ENCODE measurements around the gene PTPRM. TPM values are rescaled to one million over a fixed set of nuclear protein-coding genes. Genes with fewer than 3 reads are reported as not detected.

Gene PTPRM
- total and polyA plus RNA-seq, 7 donors, result 3.9 to 151 (median 62.8) TPM

GRCh38 chr18:7548721-7549120 is 18.4 kb upstream of the PTPRM start:
- no peaks in the 10 kb centered on the region for H3K4me1 ChIP-seq
- DNase-seq, result no peak
- no peaks in the 10 kb centered on the region for H3K9me3 ChIP-seq
- WGBS, 2 donors, result 73 to 78% methylated on average over 3 of the region's 3 CpGs
- TF ChIP-seq EP300 (IDR thresholded peaks at IDR 0.05) (no peak), CTCF (IDR thresholded peaks at IDR 0.05) (no peak), POLR2A (IDR thresholded peaks at IDR 0.05) (no peak), POLR2AphosphoS5 (IDR thresholded peaks at IDR 0.05) (no peak)
- no peaks in the 10 kb centered on the region for H3K27me3 ChIP-seq
- H3K36me3 ChIP-seq, result no peaks in the 10 kb centered on the region
- no peak overlapping the region for H3K27ac ChIP-seq
- H3K4me3 ChIP-seq, result no peak overlapping the region
- intact Hi-C loops (cut with DNase I), result no loop called here

GRCh38 chr18:7557973-7558372 is 9.1 kb upstream of the PTPRM start:
- intact Hi-C loops (cut with DNase I), result no loop called here
- Histone ChIP-seq H3K27ac (no peak overlapping the region), H3K4me1 (peaks cover 0 to 17% (median 16%) of the 10 kb centered on the region in 4 donors), H3K27me3 (no peaks in the 10 kb centered on the region), H3K9me3 (no peaks in the 10 kb centered on the region), H3K4me3 (no peak overlapping the region), H3K36me3 (no peaks in the 10 kb centered on the region)
- WGBS, 2 donors, result 59 to 81% methylated on average over 2 of the region's 2 CpGs
- no peak for TF ChIP-seq POLR2A (IDR thresholded peaks at IDR 0.05)
- no peak for TF ChIP-seq CTCF (IDR thresholded peaks at IDR 0.05)
- no peak for TF ChIP-seq EP300 (IDR thresholded peaks at IDR 0.05)
- no peak for TF ChIP-seq POLR2AphosphoS5 (IDR thresholded peaks at IDR 0.05)
- DNase-seq, result no peak

GRCh38 chr18:7558769-7559168 is 8.3 kb upstream of the PTPRM start:
- Histone ChIP-seq H3K4me3 (no peak overlapping the region), H3K4me1 (peaks cover 0 to 21% (median 17%) of the 10 kb centered on the region in 4 donors), H3K9me3 (no peaks in the 10 kb centered on the region), H3K36me3 (no peaks in the 10 kb centered on the region), H3K27me3 (no peaks in the 10 kb centered on the region), H3K27ac (no peak overlapping the region)
- no peak for DNase-seq
- TF ChIP-seq CTCF (IDR thresholded peaks at IDR 0.05) (no peak), POLR2AphosphoS5 (IDR thresholded peaks at IDR 0.05) (no peak), POLR2A (IDR thresholded peaks at IDR 0.05) (no peak), EP300 (IDR thresholded peaks at IDR 0.05) (no peak)
- WGBS, 2 donors, result 68 to 83% methylated on average over 2 of the region's 2 CpGs
- intact Hi-C loops (cut with DNase I), result no loop called here

- 78 to 88% methylated on average over 4 of the region's 4 CpGs for WGBS, 2 donors
- H3K4me1 ChIP-seq, result peaks cover 0 to 25% (median 19%) of the 10 kb centered on the region in 4 donors
- no peak overlapping the region for H3K27ac ChIP-seq
- no peaks in the 10 kb centered on the region for H3K36me3 ChIP-seq
- no peak for TF ChIP-seq POLR2AphosphoS5 (IDR thresholded peaks at IDR 0.05)
- no peak for TF ChIP-seq EP300 (IDR thresholded peaks at IDR 0.05)
- TF ChIP-seq POLR2A (IDR thresholded peaks at IDR 0.05), result no peak
- no peak for TF ChIP-seq CTCF (IDR thresholded peaks at IDR 0.05)
- no peaks in the 10 kb centered on the region for H3K27me3 ChIP-seq
- no peak overlapping the region for H3K4me3 ChIP-seq
- intact Hi-C loops (cut with DNase I), result loop anchor here (10.0 kb wide), 2 partner anchors 185 to 925 kb away; no protein-coding TSS in a partner anchor
- H3K9me3 ChIP-seq, result no peaks in the 10 kb centered on the region
- no peak for DNase-seq
Measured at GRCh38 chr18:7559709-7560319, 7.3 kb upstream of the PTPRM start.

Measured in sigmoid colon (tissue), 7 donors.